Kidney glomerular epithelial cell (primary cell): ENCODE data around the gene TAGLN.

Experiments
- DNase-seq: peaks from one replicate; lab custom pipeline; 2025; lab: John Stamatoyannopoulos, UW

Gene TAGLN

GRCh38 chr11:117214404-117215110, 15.4 kb downstream of the TAGLN start:
- DNase-seq, result no peak

GRCh38 chr11:117217141-117218084, 18.2 kb downstream of the TAGLN start:
- no peak for DNase-seq

GRCh38 chr11:117218133-117218915, 19.2 kb downstream of the TAGLN start:
- DNase-seq, result no peak

GRCh38 chr11:117219001-117219400, 19.8 kb downstream of the TAGLN start:
- DNase-seq, result no peak

- no peak for DNase-seq
These were observed 20.3 kb downstream of the TAGLN start for GRCh38 chr11:117219455-117219854.

- DNase-seq, result no peak
These were observed 20.8 kb downstream of the TAGLN start for GRCh38 chr11:117219995-117220394.

- DNase-seq, result no peak
These were observed 21.4 kb downstream of the TAGLN start for GRCh38 chr11:117220568-117220967.

- no peak for DNase-seq
These were observed 22.0 kb downstream of the TAGLN start for GRCh38 chr11:117220999-117221774.

- no peak for DNase-seq
These were observed 22.8 kb downstream of the TAGLN start for GRCh38 chr11:117221775-117222517.

GRCh38 chr11:117222991-117223740, 24.0 kb downstream of the TAGLN start:
- no peak for DNase-seq

GRCh38 chr11:117223741-117224689, 24.8 kb downstream of the TAGLN start:
- DNase-seq, result no peak

- no peak for DNase-seq
These were observed 26.5 kb downstream of the TAGLN start for GRCh38 chr11:117225553-117226170.

- DNase-seq, result peak; percentile 76
These were observed 27.5 kb downstream of the TAGLN start for GRCh38 chr11:117226388-117227385.

- no peak for DNase-seq
These were observed 28.9 kb downstream of the TAGLN start for GRCh38 chr11:117228091-117228490.

- no peak for DNase-seq
These were observed 30.2 kb downstream of the TAGLN start for GRCh38 chr11:117229411-117229810.

GRCh38 chr11:117229931-117230285, 30.7 kb downstream of the TAGLN start:
- no peak for DNase-seq

GRCh38 chr11:117230286-117230961, 31.3 kb downstream of the TAGLN start:
- no peak for DNase-seq
